Measurements from ENCODE around the gene SLC16A11.

The SLC16A11 gene

GRCh38 chr17:7046127-7046724 is 2.3 kb upstream of the SLC16A11 start:
- CTCF ChIA-PET: interaction anchor here (0.6 to 13.2 kb wide), 26 partner anchors 8 to 543 kb away, joined by 3 to 270 read pairs (median 4); partner anchors contain the start of gene SOX15
- peak overlapping the region; percentile 71 for H3K27ac Mint-ChIP-seq
- H3K36me3 Mint-ChIP-seq: no peaks in the 10 kb centered on the region
- H3K4me3 Mint-ChIP-seq: peak overlapping the region; percentile 65
- no peaks in the 10 kb centered on the region for H3K9me3 Mint-ChIP-seq
- peaks cover 41% of the 10 kb centered on the region for H3K4me1 Mint-ChIP-seq
- H3K27me3 Mint-ChIP-seq: peaks cover 60% of the 10 kb centered on the region
- peak; percentile 64 for DNase-seq

GRCh38 chr17:7045492-7046126 is 1.7 kb upstream of the SLC16A11 start:
- Mint-ChIP-seq H3K4me1 (peaks cover 43% of the 10 kb centered on the region), H3K36me3 (no peaks in the 10 kb centered on the region), H3K27me3 (peaks cover 58% of the 10 kb centered on the region), H3K9me3 (no peaks in the 10 kb centered on the region), H3K4me3 (peak overlapping the region; percentile 65), H3K27ac (peak overlapping the region; percentile 71)
- CTCF ChIA-PET: interaction anchor here (0.6 to 13.2 kb wide), 27 partner anchors 8 to 544 kb away, joined by 3 to 270 read pairs (median 4); partner anchors contain the start of genes SLC16A13 and SOX15
- peak; percentile 59 for DNase-seq

GRCh38 chr17:7043182-7043496 is 753 bp downstream of the SLC16A11 start:
- Mint-ChIP-seq H3K9me3 (no peaks in the 10 kb centered on the region), H3K4me3 (peak overlapping the region; percentile 54), H3K27me3 (peaks cover 45% of the 10 kb centered on the region), H3K36me3 (peaks cover 13% of the 10 kb centered on the region), H3K4me1 (peaks cover 58% of the 10 kb centered on the region), H3K27ac (no peak overlapping the region)
- peak; percentile 25 for DNase-seq
- CTCF ChIA-PET: interaction anchor here (13.2 kb wide), 1 partner anchor 94 kb away, joined by 270 read pairs; no protein-coding TSS in a partner anchor

GRCh38 chr17:7042501-7043181 is 1.3 kb downstream of the SLC16A11 start:
- peak overlapping the region; percentile 54 for H3K4me3 Mint-ChIP-seq
- CTCF ChIA-PET: interaction anchor here (1.0 kb wide), 1 partner anchor 94 kb away, joined by 3 read pairs; no protein-coding TSS in a partner anchor
- H3K27ac Mint-ChIP-seq: no peak overlapping the region
- peak; percentile 51 for DNase-seq
- H3K27me3 Mint-ChIP-seq: peaks cover 45% of the 10 kb centered on the region
- no peaks in the 10 kb centered on the region for H3K9me3 Mint-ChIP-seq
- H3K4me1 Mint-ChIP-seq: peaks cover 62% of the 10 kb centered on the region
- H3K36me3 Mint-ChIP-seq: peaks cover 13% of the 10 kb centered on the region

GRCh38 chr17:7041607-7042500 is 2.0 kb downstream of the SLC16A11 start:
- Mint-ChIP-seq H3K9me3 (no peaks in the 10 kb centered on the region), H3K4me3 (peak overlapping the region; percentile 46), H3K36me3 (peaks cover 13% of the 10 kb centered on the region), H3K27ac (no peak overlapping the region), H3K27me3 (peaks cover 45% of the 10 kb centered on the region), H3K4me1 (peaks cover 61% of the 10 kb centered on the region)
- CTCF ChIA-PET: interaction anchor here (0.5 to 1.0 kb wide), 2 partner anchors 95 to 102 kb away, joined by 3 read pairs; no protein-coding TSS in a partner anchor
- DNase-seq: no peak

- DNase-seq: no peak
- CTCF ChIA-PET: interaction anchor here (1.5 to 2.4 kb wide), 2 partner anchors 94 to 129 kb away, joined by 3 to 6 read pairs; no protein-coding TSS in a partner anchor
- Mint-ChIP-seq H3K9me3 (no peaks in the 10 kb centered on the region), H3K27ac (no peak overlapping the region), H3K4me3 (no peak overlapping the region), H3K27me3 (peaks cover 41% of the 10 kb centered on the region), H3K4me1 (peaks cover 58% of the 10 kb centered on the region), H3K36me3 (peaks cover 19% of the 10 kb centered on the region)
Observed at GRCh38 chr17:7039832-7040231, 4.1 kb downstream of the SLC16A11 start.

GRCh38 chr17:7038025-7038862 is 5.6 kb downstream of the SLC16A11 start:
- H3K4me3 Mint-ChIP-seq: peak overlapping the region; percentile 60
- CTCF ChIA-PET: interaction anchor here (1.3 to 2.4 kb wide), 3 partner anchors 8 to 127 kb away, joined by 4 to 7 read pairs (median 6); no protein-coding TSS in a partner anchor
- peaks cover 21% of the 10 kb centered on the region for H3K36me3 Mint-ChIP-seq
- peaks cover 67% of the 10 kb centered on the region for H3K4me1 Mint-ChIP-seq
- DNase-seq: no peak
- H3K27me3 Mint-ChIP-seq: peaks cover 25% of the 10 kb centered on the region
- H3K27ac Mint-ChIP-seq: no peak overlapping the region
- no peaks in the 10 kb centered on the region for H3K9me3 Mint-ChIP-seq

- H3K4me3 Mint-ChIP-seq: peak within 1 kb of the TSS; percentile 84
- peaks cover under 1% of the 10 kb centered on the region for H3K27me3 Mint-ChIP-seq
- H3K36me3 Mint-ChIP-seq: peaks cover 23% of the 10 kb centered on the region
- peaks cover 67% of the 10 kb centered on the region for H3K4me1 Mint-ChIP-seq
- CTCF ChIA-PET: interaction anchor here (1.0 to 1.3 kb wide), 5 partner anchors 10 to 125 kb away, joined by 3 to 6 read pairs (median 5); no protein-coding TSS in a partner anchor
- H3K27ac Mint-ChIP-seq: peak within 1 kb of the TSS; percentile 95
- peak; percentile 99 for DNase-seq
- H3K9me3 Mint-ChIP-seq: no peaks in the 10 kb centered on the region
Observed at GRCh38 chr17:7035591-7036368, 8.1 kb downstream of the SLC16A11 start, which contains the start of gene SLC16A13. Gene SLC16A13 (plus strand): TSS chr17:7036015. CDS start chr17:7036383, 368 bp downstream.

GRCh38 chr17:7034955-7035590 is 8.8 kb downstream of the SLC16A11 start:
- no peaks in the 10 kb centered on the region for H3K9me3 Mint-ChIP-seq
- no peaks in the 10 kb centered on the region for H3K27me3 Mint-ChIP-seq
- peaks cover 74% of the 10 kb centered on the region for H3K4me1 Mint-ChIP-seq
- peaks cover 25% of the 10 kb centered on the region for H3K36me3 Mint-ChIP-seq
- H3K4me3 Mint-ChIP-seq: peak overlapping the region; percentile 84
- peak overlapping the region; percentile 95 for H3K27ac Mint-ChIP-seq
- DNase-seq: peak; percentile 59
- CTCF ChIA-PET: interaction anchor here (1.0 to 1.3 kb wide), 5 partner anchors 10 to 124 kb away, joined by 3 to 6 read pairs (median 5); no protein-coding TSS in a partner anchor

- H3K27ac Mint-ChIP-seq: peak overlapping the region; percentile 90
- peak; percentile 72 for DNase-seq
- H3K27me3 Mint-ChIP-seq: no peaks in the 10 kb centered on the region
- H3K9me3 Mint-ChIP-seq: peaks cover 3% of the 10 kb centered on the region
- H3K36me3 Mint-ChIP-seq: peaks cover 12% of the 10 kb centered on the region
- H3K4me1 Mint-ChIP-seq: peaks cover 60% of the 10 kb centered on the region
- peak overlapping the region; percentile 59 for H3K4me3 Mint-ChIP-seq
- CTCF ChIA-PET: no interaction called here
Observed at GRCh38 chr17:7029659-7030058, 14.2 kb downstream of the SLC16A11 start.

- H3K27me3 Mint-ChIP-seq: peaks cover 4% of the 10 kb centered on the region
Observed at GRCh38 chr17:7029096-7029495, 14.8 kb downstream of the SLC16A11 start.

GRCh38 chr17:7027335-7027734 is 16.6 kb downstream of the SLC16A11 start:
- no peak for DNase-seq
- no peak overlapping the region for H3K27ac Mint-ChIP-seq
- H3K4me1 Mint-ChIP-seq: peaks cover 62% of the 10 kb centered on the region
- CTCF ChIA-PET: no interaction called here
- H3K4me3 Mint-ChIP-seq: no peak overlapping the region
- H3K36me3 Mint-ChIP-seq: peaks cover 9% of the 10 kb centered on the region
- H3K9me3 Mint-ChIP-seq: peaks cover 3% of the 10 kb centered on the region
- H3K27me3 Mint-ChIP-seq: peaks cover 22% of the 10 kb centered on the region

More at GRCh38 chr17:7029096-7029495, 14.8 kb downstream of the SLC16A11 start:
- Mint-ChIP-seq H3K4me3 (no peak overlapping the region), H3K36me3 (peaks cover 11% of the 10 kb centered on the region), H3K27ac (peak overlapping the region; percentile 90), H3K4me1 (peaks cover 59% of the 10 kb centered on the region), H3K9me3 (peaks cover 3% of the 10 kb centered on the region)
- DNase-seq: no peak
- CTCF ChIA-PET: no interaction called here

Data from activated naive CD4-positive, alpha-beta T cell treated with anti-CD3 and anti-CD28 coated beads, Interleukin-2, amount 10 ng/mL, durations not matched to agents 7 days and 5 days (primary cell).